Activated naive CD8-positive, alpha-beta T cell treated with anti-CD3 and anti-CD28 coated beads for 36 hours (primary cell): ENCODE measurements around the gene BTN1A1. TPM values are rescaled to one million over a fixed set of nuclear protein-coding genes. Genes with fewer than 3 reads are reported as not detected.
A peak's percentile ranks its signal among the peaks of the same experiment; 100 is the strongest.
"Not testable (repeated sequence)": the region's sequence is repeated elsewhere in the genome, so short reads cannot be mapped to it uniquely, and the experiment has no call there.

Experiments
- DNase-seq: peaks from one replicate; pipeline ENCODE4 v3.0.0; 2021
- H3K27ac Mint-ChIP-seq: one replicate; pipeline ENCODE4 v1.8.0; 2022; ENCODE audit warnings: mild to moderate bottlenecking, moderate library complexity, mixed read lengths
- H3K27me3 Mint-ChIP-seq: one replicate; pipeline ENCODE4 v1.8.0; 2022; ENCODE audit warnings: mild to moderate bottlenecking, mixed read lengths
- H3K36me3 Mint-ChIP-seq: one replicate; pipeline ENCODE4 v1.8.0; 2021; ENCODE audit warnings: mild to moderate bottlenecking, mixed read lengths
- H3K4me1 Mint-ChIP-seq: one replicate; pipeline ENCODE4 v1.8.0; 2021; ENCODE audit warnings: mixed read lengths
- H3K4me3 Mint-ChIP-seq: one replicate; pipeline ENCODE4 v1.8.0; 2022; ENCODE audit warnings: mild to moderate bottlenecking, moderate library complexity, mixed read lengths
- H3K9me3 Mint-ChIP-seq: one replicate; pipeline ENCODE4 v1.8.0; 2022; ENCODE audit warnings: mixed read lengths
- total RNA-seq, 2 experiments: library from RNA; stranded (reverse); gene quantifications; one replicate each; pipeline ENCODE4 v1.2.3, GENCODE V29; 2021

BTN1A1 gene, protein sequence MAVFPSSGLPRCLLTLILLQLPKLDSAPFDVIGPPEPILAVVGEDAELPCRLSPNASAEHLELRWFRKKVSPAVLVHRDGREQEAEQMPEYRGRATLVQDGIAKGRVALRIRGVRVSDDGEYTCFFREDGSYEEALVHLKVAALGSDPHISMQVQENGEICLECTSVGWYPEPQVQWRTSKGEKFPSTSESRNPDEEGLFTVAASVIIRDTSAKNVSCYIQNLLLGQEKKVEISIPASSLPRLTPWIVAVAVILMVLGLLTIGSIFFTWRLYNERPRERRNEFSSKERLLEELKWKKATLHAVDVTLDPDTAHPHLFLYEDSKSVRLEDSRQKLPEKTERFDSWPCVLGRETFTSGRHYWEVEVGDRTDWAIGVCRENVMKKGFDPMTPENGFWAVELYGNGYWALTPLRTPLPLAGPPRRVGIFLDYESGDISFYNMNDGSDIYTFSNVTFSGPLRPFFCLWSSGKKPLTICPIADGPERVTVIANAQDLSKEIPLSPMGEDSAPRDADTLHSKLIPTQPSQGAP
- total RNA-seq, result under 1 TPM; 0.14 to 0.16 TPM

DNA sequence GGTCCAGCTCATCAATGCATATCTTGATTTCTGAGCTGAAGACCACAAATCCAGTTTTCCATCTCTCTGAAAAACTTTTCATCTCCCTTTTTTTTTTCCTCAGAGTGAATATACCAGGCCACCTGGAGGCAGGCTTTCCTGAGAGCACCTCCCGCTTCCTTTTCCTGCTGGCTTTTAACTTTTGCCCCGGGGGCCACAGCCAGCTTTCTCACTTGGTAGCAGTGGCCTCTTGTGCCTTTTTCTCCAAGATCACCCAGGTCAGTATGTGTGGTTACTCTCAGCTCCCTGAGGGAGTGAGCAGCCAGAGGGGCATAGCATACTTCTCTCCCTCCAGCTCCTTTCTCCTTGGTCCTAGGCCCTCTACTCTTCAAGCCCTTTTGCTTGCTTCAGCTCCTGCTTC lies at the start of gene BTN1A1:
BTN1A1 (plus strand) TSS at position 202 of the 400 bp plus-strand sequence. CDS start 984 bp downstream, outside the sequence.
- no peak within 1 kb of the TSS for H3K4me3 Mint-ChIP-seq
- peaks cover 10% of the 10 kb centered on the region for H3K4me1 Mint-ChIP-seq
- DNase-seq, result no peak
- H3K27me3 Mint-ChIP-seq, result peaks cover 29% of the 10 kb centered on the region
- no peaks in the 10 kb centered on the region for H3K36me3 Mint-ChIP-seq
- no peaks in the 10 kb centered on the region for H3K9me3 Mint-ChIP-seq
- H3K27ac Mint-ChIP-seq, result no peak within 1 kb of the TSS

DNA sequence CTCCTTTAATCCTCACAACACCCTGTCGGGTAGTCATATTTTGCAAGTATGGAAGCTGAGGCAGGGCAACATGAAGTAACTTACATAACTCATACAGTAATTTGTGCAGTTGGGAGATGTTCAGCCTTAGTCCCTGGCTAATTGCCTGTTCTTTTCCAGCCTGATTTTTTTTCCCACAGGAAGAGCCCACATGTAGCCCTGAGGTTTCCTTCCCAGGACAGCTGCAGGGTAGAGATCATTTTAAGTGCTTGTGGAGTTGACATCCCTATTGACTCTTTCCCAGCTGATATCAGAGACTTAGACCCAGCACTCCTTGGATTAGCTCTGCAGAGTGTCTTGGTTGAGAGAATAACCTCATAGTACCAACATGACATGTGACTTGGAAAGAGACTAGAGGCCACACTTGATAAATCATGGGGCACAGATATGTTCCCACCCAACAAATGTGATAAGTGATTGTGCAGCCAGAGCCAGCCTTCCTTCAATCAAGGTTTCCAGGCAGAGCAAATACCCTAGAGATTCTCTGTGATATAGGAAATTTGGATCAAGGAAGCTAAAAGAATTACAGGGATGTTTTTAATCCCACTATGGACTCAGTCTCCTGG lies 47.4 kb upstream of the BTN1A1 start:
- peaks cover 19% of the 10 kb centered on the region for H3K4me1 Mint-ChIP-seq
- no peaks in the 10 kb centered on the region for H3K9me3 Mint-ChIP-seq
- H3K27me3 Mint-ChIP-seq, result no peaks in the 10 kb centered on the region
- H3K36me3 Mint-ChIP-seq, result peaks cover 32% of the 10 kb centered on the region
- DNase-seq, result no peak
- H3K4me3 Mint-ChIP-seq, result no peak overlapping the region
- H3K27ac Mint-ChIP-seq, result no peak overlapping the region

DNA sequence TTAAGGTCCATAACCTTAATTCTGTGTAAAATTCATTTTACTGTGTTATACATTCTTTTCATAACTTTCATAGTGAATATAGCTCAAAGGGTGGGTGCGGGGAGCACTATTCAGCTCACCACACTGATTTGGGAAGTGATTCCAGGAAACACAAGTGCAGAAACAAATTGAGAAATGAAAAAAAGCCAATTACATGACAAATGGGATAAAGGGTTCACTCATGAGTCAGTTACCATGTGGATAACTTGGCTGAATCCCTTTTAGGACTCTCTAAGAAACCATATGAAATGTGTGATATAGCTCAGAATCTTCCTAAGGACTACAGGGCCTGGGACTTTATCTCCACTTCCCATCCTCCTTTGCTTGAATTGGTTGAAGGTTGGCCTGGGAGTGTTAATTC lies 45.5 kb upstream of the BTN1A1 start:
- DNase-seq, result no peak
- no peaks in the 10 kb centered on the region for H3K27me3 Mint-ChIP-seq
- peaks cover 16% of the 10 kb centered on the region for H3K4me1 Mint-ChIP-seq
- no peaks in the 10 kb centered on the region for H3K9me3 Mint-ChIP-seq
- peaks cover 29% of the 10 kb centered on the region for H3K36me3 Mint-ChIP-seq
- no peak overlapping the region for H3K4me3 Mint-ChIP-seq
- no peak overlapping the region for H3K27ac Mint-ChIP-seq

DNA sequence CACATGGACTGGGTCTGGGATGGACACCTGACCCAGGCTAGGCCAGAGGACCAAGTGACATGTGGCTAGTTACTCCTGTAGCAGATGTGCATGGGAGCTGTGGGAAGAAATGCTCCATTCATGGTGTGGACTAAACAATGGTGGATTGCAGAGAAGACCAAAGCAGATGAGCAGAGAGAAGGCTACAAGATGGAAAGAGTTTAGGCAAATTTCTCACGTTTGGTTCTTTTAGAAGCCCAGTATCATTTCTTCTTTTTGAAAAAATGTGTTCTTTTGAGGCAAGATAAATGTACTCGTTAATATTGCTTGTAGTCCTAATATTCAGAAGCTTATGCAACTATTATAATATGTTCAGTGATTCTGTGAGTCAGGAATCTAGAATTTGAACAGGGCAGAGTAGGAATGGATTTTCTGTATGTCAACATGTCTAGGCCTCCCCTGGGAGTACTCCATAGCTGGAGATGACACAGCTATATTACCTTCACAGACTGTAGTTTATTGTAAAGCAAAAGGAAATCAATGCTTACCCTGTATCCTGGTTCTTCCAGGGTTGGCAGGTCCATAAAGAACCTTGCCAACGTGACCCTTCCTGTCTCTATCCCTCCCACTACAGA lies 44.6 kb upstream of the BTN1A1 start:
- peaks cover 24% of the 10 kb centered on the region for H3K4me1 Mint-ChIP-seq
- no peak for DNase-seq
- no peak overlapping the region for H3K27ac Mint-ChIP-seq
- H3K27me3 Mint-ChIP-seq, result no peaks in the 10 kb centered on the region
- H3K9me3 Mint-ChIP-seq, result no peaks in the 10 kb centered on the region
- H3K36me3 Mint-ChIP-seq, result peaks cover 30% of the 10 kb centered on the region
- H3K4me3 Mint-ChIP-seq, result no peak overlapping the region

DNA sequence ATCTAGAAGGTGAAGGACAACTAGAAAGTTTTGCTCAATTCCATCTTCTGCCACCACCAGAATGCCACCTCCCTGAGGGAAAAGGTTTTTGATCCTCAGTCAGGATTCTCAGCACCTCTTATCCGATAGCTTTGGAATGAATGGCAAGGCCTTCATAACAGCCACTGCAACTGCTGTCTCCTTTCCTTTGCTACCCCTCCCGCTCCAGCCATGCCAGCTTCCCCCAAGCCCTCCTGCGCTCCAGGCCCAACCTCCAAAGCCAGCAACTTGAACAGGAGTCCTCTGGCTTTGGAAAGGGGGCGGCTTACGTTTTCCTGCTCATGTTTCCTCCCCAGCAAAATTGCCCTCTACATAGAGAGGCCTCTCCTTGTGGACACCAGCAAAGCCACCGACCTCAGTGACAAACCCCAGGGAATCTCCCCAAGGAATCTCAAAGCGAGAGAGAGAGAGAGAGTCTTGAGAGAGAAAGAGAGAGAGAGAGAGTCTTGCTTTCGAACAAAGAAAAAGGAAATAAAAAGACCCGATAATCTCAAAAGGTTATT lies 42.8 kb upstream of the BTN1A1 start:
- Mint-ChIP-seq H3K9me3 (no peaks in the 10 kb centered on the region), H3K27ac (peak overlapping the region; percentile 97), H3K4me1 (peaks cover 34% of the 10 kb centered on the region), H3K4me3 (peak overlapping the region; percentile 97), H3K36me3 (peaks cover 38% of the 10 kb centered on the region), H3K27me3 (no peaks in the 10 kb centered on the region)
- DNase-seq, result no peak

DNA sequence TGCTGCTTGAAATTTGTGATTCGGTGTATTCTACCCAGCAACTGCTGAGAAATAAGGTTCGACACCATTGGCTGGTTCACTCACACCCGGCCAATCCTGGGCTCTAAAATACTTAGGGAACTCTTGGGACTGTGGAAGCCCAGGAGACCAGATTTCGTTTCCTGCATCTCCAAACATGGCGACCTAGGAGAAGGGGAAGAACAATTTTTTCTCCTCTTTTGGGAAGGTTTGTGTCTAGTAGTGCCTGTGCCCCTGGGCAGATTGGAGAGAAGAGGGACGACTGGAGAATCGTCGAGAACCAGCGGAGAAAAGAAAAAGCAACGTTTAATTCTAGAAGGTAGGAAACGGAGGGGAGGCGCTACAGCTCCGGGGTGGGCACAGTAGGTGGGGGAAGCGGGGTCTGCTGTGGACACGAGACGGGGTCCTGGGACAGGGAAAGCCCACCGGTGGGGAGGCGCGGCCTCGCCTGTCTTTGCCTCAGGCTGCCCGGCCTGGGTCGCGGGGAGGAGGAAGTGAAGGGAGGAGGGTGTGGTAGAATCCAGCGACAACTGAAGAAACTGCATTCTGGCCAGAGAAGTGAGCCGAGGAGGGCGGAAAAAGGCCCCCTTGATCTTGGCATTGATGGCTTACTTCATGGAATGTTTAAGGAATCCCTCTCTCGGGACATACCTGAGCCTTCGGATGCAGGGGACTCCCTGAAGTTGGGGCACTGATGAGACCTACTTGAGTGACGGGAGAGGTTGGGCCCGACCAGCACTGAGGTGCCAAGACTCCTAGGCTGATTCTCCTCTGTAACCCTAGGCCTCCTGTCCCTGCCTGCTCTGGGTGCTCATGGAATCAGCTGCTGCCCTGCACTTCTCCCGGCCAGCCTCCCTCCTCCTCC lies 42.1 kb upstream of the BTN1A1 start, which contains the start of gene BTN2A1:
BTN2A1 (plus strand) TSS at position 150 of the 883 bp plus-strand sequence; CDS start at position 832, 682 bp downstream.
- peaks cover 41% of the 10 kb centered on the region for H3K4me1 Mint-ChIP-seq
- no peaks in the 10 kb centered on the region for H3K9me3 Mint-ChIP-seq
- H3K4me3 Mint-ChIP-seq, result peak within 1 kb of the TSS; percentile 97
- peak within 1 kb of the TSS; percentile 97 for H3K27ac Mint-ChIP-seq
- peak; percentile 62 for DNase-seq
- H3K36me3 Mint-ChIP-seq, result peaks cover 42% of the 10 kb centered on the region
- H3K27me3 Mint-ChIP-seq, result no peaks in the 10 kb centered on the region

DNA sequence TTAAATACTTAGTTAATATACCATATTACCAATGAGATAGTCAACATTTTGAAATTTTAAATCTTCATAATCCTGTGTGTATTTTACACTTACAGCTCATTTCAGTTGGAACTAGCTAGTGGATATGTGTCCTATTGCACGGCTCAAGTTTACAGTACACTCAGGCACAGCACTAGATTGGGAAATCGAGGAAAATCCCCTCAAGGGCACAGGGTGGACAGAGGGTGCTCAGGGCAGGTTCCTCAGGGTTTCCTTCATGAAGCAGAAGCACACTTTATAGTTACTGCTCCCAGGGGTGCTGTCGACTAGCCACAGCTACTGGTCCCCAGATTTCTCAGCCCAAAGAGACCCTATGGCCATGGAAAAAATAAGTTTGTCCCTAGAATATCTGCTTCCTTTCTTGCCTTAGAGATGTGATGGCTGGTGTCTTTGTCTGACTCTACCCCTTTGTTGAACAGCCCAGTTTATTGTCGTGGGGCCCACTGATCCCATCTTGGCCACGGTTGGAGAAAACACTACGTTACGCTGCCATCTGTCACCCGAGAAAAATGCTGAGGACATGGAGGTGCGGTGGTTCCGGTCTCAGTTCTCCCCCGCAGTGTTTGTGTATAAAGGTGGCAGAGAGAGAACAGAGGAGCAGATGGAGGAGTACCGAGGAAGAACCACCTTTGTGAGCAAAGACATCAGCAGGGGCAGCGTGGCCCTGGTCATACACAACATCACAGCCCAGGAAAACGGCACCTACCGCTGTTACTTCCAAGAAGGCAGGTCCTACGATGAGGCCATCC lies 40.9 kb upstream of the BTN1A1 start:
- Mint-ChIP-seq H3K4me1 (peaks cover 52% of the 10 kb centered on the region), H3K36me3 (peaks cover 53% of the 10 kb centered on the region), H3K27ac (no peak overlapping the region), H3K4me3 (peak overlapping the region; percentile 64), H3K27me3 (no peaks in the 10 kb centered on the region), H3K9me3 (no peaks in the 10 kb centered on the region)
- no peak for DNase-seq

DNA sequence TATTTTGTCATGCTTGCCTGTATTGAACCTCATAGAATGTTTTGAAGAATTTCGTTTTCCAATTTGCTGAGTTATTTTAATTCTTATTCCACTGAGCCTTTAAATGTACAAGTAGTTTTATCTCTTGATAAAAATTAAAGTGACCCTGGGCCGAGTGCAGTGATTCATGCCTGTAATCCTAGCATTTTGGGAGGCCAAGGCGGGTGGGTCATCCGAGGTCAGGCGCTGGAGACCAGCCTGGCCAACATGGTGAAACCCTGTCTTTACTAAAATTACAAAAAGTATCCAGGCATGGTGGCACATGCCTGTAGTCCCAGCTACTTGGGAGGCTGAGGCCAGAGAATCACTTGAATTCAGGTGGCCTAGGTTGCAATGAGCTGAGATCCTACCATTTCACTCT lies 38.8 kb upstream of the BTN1A1 start:
- peaks cover 58% of the 10 kb centered on the region for H3K4me1 Mint-ChIP-seq
- not testable (repeated sequence) for H3K27me3 Mint-ChIP-seq, H3K4me3 Mint-ChIP-seq, H3K9me3 Mint-ChIP-seq, DNase-seq
- H3K27ac Mint-ChIP-seq, result peak overlapping the region; percentile 49
- H3K36me3 Mint-ChIP-seq, result peaks cover 64% of the 10 kb centered on the region

DNA sequence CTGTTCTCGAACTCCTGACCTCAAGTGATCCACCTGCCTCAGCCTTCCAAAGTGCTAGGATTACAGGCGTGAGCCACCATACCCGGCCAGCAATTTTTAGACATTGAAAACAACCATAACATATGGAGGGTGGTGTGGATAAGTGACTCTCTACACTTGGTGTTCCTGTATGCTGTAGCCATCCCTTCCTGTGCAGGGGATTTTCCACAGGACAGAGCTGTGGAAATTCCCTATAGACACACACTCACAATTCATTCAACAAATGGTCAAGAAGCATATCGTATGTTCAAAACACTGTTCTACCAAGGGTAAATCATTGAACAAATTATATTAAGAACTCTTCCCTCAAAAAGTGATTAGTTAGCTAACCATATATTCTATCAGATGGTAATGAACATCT lies 36.1 kb upstream of the BTN1A1 start:
- Mint-ChIP-seq H3K27me3 (no peaks in the 10 kb centered on the region), H3K36me3 (peaks cover 76% of the 10 kb centered on the region), H3K27ac (peak overlapping the region; percentile 26), H3K4me1 (peaks cover 47% of the 10 kb centered on the region), H3K9me3 (no peaks in the 10 kb centered on the region), H3K4me3 (no peak overlapping the region)
- no peak for DNase-seq

DNA sequence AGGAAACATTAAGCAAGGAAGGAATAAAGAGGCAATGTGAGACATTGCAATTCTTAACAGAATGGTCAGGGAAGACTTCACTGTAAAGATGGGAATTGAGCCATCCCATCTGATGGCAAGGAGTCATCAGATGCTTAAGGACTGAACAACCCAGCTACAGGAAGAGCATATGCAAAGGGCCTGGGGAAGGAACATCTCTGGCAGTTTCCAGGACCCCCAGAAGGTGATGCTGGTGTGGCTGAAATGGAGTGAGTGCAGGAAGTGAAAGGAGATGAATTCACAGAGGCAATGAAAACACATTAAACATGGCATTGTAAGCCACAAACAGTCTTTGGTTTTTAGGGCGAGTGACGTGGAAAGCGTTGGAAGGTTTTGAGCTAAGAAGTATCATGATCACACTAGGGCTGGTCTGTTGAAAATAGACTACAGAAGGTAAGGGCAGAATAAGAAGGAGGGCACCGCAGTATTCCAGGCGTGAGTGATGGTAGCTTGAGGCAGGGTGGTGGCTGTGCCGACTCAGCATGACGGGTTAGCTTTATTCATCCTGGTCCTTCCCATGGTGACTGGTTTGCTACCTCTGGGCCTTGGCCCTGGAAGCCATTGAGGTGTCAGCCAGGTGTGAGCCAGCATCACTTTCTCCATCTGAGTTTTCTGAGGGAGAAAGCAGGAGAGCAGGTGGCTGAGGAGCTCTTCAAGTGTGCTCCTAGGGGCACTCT lies 35.5 kb upstream of the BTN1A1 start:
- H3K36me3 Mint-ChIP-seq, result peaks cover 74% of the 10 kb centered on the region

DNA sequence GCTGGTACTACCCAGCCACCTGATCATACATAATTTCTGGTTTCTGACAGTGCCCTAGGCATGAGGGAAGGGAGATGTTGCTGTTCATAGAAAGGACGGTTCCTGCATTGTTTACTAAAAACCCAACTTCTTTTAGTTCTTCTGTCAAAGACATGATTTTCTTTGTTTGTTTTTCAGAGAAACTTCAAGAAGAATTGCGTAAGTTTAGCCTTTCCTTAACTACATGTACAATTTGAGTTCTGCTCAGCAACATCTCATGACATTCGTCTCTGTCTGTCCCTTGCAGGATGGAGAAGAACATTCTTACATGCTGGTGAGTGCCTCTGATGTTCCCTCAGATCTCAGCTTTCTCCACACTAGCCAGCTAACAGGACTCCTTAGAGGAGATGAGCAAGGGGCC lies 34.3 kb upstream of the BTN1A1 start:
- Mint-ChIP-seq H3K27ac (peak overlapping the region; percentile 59), H3K36me3 (peaks cover 65% of the 10 kb centered on the region), H3K4me1 (peaks cover 32% of the 10 kb centered on the region), H3K9me3 (no peaks in the 10 kb centered on the region), H3K4me3 (no peak overlapping the region), H3K27me3 (no peaks in the 10 kb centered on the region)
- DNase-seq, result no peak

More for the DNA sequence above, 35.5 kb upstream of the BTN1A1 start:
- Mint-ChIP-seq H3K9me3 (no peaks in the 10 kb centered on the region), H3K4me1 (peaks cover 43% of the 10 kb centered on the region), H3K27me3 (no peaks in the 10 kb centered on the region), H3K4me3 (no peak overlapping the region), H3K27ac (peak overlapping the region; percentile 26)
- no peak for DNase-seq

DNA sequence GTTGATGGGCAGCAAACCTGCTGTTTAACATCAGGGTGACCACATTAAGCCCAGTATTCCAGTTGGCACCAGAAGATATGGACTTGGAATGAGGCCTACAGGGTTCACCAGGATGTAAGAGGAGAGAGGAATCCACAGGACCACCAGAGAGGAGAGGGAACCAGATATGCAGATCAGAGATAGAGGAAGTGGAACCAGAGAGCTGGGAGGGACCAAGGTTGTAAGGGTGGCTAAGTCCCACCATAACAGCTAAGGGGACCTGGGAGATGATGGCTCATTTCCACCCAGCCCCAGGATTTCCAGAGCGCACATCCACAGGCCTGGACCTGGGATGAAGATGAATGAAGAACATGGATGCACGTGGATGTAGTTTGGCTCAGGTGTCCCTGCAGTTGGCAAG lies 31.3 kb upstream of the BTN1A1 start:
- Mint-ChIP-seq H3K27ac (no peak overlapping the region), H3K36me3 (peaks cover 62% of the 10 kb centered on the region), H3K9me3 (peaks cover 14% of the 10 kb centered on the region), H3K27me3 (no peaks in the 10 kb centered on the region), H3K4me1 (peaks cover 24% of the 10 kb centered on the region), H3K4me3 (no peak overlapping the region)
- no peak for DNase-seq

DNA sequence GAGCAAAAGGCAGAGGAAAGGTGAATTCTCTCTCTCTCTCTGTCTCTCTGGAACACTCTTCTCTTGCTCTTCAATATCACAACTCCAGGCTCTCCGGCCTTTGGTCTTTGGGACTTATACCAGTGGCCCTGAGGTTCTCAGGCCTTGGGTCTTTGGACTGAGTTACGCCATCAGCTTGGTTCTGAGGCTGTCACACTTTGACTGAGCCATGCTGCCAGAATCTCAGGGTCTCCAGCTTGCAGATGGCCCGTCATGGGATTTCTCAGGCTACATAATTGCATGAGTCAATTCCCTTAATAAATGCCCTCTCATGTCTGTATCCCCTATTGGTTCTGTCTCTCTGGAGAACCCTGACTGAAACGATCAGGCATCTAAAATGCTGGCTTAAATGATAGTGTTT lies 29.5 kb upstream of the BTN1A1 start:
- H3K9me3 Mint-ChIP-seq, result peaks cover 14% of the 10 kb centered on the region
- H3K27me3 Mint-ChIP-seq, result no peaks in the 10 kb centered on the region
- H3K27ac Mint-ChIP-seq, result no peak overlapping the region
- no peak overlapping the region for H3K4me3 Mint-ChIP-seq
- peaks cover 60% of the 10 kb centered on the region for H3K36me3 Mint-ChIP-seq
- peaks cover 20% of the 10 kb centered on the region for H3K4me1 Mint-ChIP-seq
- DNase-seq, result no peak
